ENCODE data around the gene CGNL1.

CGNL1 gene

GRCh38 chr15:57462381-57462780 is 86.1 kb downstream of the CGNL1 start:
- no peak for DNase-seq

- no peak for DNase-seq
These were observed 87.1 kb downstream of the CGNL1 start for GRCh38 chr15:57463360-57463759.

GRCh38 chr15:57464480-57464879 is 88.2 kb downstream of the CGNL1 start:
- DNase-seq, result no peak

GRCh38 chr15:57468486-57468885 is 92.2 kb downstream of the CGNL1 start:
- no peak for DNase-seq

- no peak for DNase-seq
These were observed 94.2 kb downstream of the CGNL1 start for GRCh38 chr15:57470543-57470942.

- DNase-seq, result no peak
These were observed 96.6 kb downstream of the CGNL1 start for GRCh38 chr15:57472861-57473260.

- DNase-seq, result no peak
These were observed 100.2 kb downstream of the CGNL1 start for GRCh38 chr15:57476533-57476975.

- DNase-seq, result no peak
These were observed 101.6 kb downstream of the CGNL1 start for GRCh38 chr15:57477736-57478522.

GRCh38 chr15:57479005-57479404 is 102.7 kb downstream of the CGNL1 start:
- DNase-seq, result no peak

- no peak for DNase-seq
These were observed 104.9 kb downstream of the CGNL1 start for GRCh38 chr15:57481038-57481705.

GRCh38 chr15:57485869-57486268 is 109.6 kb downstream of the CGNL1 start:
- no peak for DNase-seq

GRCh38 chr15:57486833-57487232 is 110.5 kb downstream of the CGNL1 start:
- DNase-seq, result no peak

- no peak for DNase-seq
These were observed 112.8 kb downstream of the CGNL1 start for GRCh38 chr15:57489122-57489521.

GRCh38 chr15:57493351-57493750 is 117.0 kb downstream of the CGNL1 start:
- no peak for DNase-seq

GRCh38 chr15:57494581-57494980 is 118.3 kb downstream of the CGNL1 start:
- no peak for DNase-seq

GRCh38 chr15:57495041-57495440 is 118.7 kb downstream of the CGNL1 start:
- DNase-seq, result no peak

GRCh38 chr15:57495554-57496165 is 119.4 kb downstream of the CGNL1 start:
- no peak for DNase-seq

GRCh38 chr15:57496594-57496945 is 120.3 kb downstream of the CGNL1 start:
- no peak for DNase-seq

GRCh38 chr15:57496946-57497869 is 120.9 kb downstream of the CGNL1 start:
- DNase-seq, result peak; percentile 98

GRCh38 chr15:57500256-57500655 is 124.0 kb downstream of the CGNL1 start:
- DNase-seq, result no peak

GRCh38 chr15:57500979-57501576 is 124.8 kb downstream of the CGNL1 start:
- DNase-seq, result no peak

GRCh38 chr15:57502116-57502515 is 125.8 kb downstream of the CGNL1 start:
- DNase-seq, result no peak

Data from SHP77 treated with DMSO at 0.1 percent for 48 hours (cell line).